ENCODE measurements around the gene PHGDH. TPM values are rescaled to one million over a fixed set of nuclear protein-coding genes. Genes with fewer than 3 reads are reported as not detected.

Gene PHGDH
- total RNA-seq (2021; ENCODE audit: unreplicated experiment) (82.0 TPM), Bru-seq, nascent RNA (percentile 53 among the genes with signal in this experiment), BruChase-seq, experiment 1, labeled RNA remaining after a 2-hour chase (percentile 44 among the genes with signal in this experiment), BruChase-seq, experiment 2, labeled RNA remaining after a 6-hour chase (percentile 50 among the genes with signal in this experiment)
- polyA plus RNA-seq (2012; ENCODE audit: insufficient read length): 249 TPM
- long read RNA-seq, transcript PHGDH-208 (12 exons, 2,096 nt): major isoform, 85 of 102 reads
- long read RNA-seq, partial matches to known transcripts: 7 of 102 reads
- long read RNA-seq, other reads (novel, unspliced or antisense): 4 of 102 reads

DNA sequence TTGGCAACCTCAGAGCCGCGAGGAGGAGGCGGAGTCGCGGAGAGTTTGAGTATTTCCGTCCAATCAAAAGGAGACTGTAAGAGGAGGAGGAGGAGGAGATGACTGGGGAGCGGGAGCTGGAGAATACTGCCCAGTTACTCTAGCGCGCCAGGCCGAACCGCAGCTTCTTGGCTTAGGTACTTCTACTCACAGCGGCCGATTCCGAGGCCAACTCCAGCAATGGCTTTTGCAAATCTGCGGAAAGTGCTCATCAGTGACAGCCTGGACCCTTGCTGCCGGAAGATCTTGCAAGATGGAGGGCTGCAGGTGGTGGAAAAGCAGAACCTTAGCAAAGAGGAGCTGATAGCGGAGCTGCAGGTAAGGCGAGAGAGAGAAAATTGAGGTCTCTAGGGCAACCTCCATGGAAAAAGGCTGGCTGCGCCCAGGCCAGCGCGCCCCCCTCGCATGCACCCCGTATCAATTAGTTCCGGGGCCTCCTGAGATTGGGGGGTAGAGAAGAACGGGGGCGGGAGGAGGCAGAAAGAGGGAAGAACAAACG lies at the start of gene PHGDH:
TSS of gene PHGDH (plus strand) at position 131 of the 538 bp plus-strand sequence. CDS start at position 220, 89 bp downstream.
- Histone ChIP-seq H3K4me1 (ENCODE audit: control insufficient read depth, insufficient read depth, low read length) (peaks cover 15% of the 10 kb centered on the region), H3K4me3 (ENCODE audit: low read depth in 2 of 2, low read length in 2 of 2) (peak within 1 kb of the TSS; percentile 64 to 96), H3K9me3 (ENCODE audit: control insufficient read depth, insufficient read depth, low read depth, low read length) (no peaks in the 10 kb centered on the region), H3K27me3 (ENCODE audit: control insufficient read depth, insufficient read depth, low read length) (peaks cover 8% of the 10 kb centered on the region; the same call in 1 of the 2 replicates), H3K27ac (ENCODE audit: low read length) (peak within 1 kb of the TSS; percentile 84), H3K36me3 (ENCODE audit: control insufficient read depth, insufficient read depth, low read length) (no peaks in the 10 kb centered on the region)
- DNase-seq (ENCODE audit: low read depth, low spot score) (no peak), ATAC-seq (peak; percentile 85)
- intact Hi-C loops (cut with micrococcal nuclease; ENCODE audit: unreplicated experiment) (no loop called here), in situ Hi-C loops (cut with HindIII; ENCODE audit: low pct_unique_long_range_greater_than_20kb, low sequenced_read_pairs) (no loop called here)
- no TSS peak for BruUV-seq (replicated peaks)
- ChIA-PET CTCF (interaction anchor here (0.6 to 1.2 kb wide), 2 partner anchors 37 to 131 kb away, joined by 3 read pairs; no protein-coding TSS in a partner anchor), POLR2A (interaction anchor here (0.5 kb wide), 1 partner anchor 28 kb away, joined by 18 read pairs; no protein-coding TSS in a partner anchor)
- TF ChIP-seq TCF7L2 (IDR thresholded peaks at IDR 0.05; ENCODE audit: low read depth, low read length): no peak
- TF ChIP-seq, protein P1, sequence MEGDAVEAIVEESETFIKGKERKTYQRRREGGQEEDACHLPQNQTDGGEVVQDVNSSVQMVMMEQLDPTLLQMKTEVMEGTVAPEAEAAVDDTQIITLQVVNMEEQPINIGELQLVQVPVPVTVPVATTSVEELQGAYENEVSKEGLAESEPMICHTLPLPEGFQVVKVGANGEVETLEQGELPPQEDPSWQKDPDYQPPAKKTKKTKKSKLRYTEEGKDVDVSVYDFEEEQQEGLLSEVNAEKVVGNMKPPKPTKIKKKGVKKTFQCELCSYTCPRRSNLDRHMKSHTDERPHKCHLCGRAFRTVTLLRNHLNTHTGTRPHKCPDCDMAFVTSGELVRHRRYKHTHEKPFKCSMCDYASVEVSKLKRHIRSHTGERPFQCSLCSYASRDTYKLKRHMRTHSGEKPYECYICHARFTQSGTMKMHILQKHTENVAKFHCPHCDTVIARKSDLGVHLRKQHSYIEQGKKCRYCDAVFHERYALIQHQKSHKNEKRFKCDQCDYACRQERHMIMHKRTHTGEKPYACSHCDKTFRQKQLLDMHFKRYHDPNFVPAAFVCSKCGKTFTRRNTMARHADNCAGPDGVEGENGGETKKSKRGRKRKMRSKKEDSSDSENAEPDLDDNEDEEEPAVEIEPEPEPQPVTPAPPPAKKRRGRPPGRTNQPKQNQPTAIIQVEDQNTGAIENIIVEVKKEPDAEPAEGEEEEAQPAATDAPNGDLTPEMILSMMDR (IDR thresholded peaks at IDR 0.05): no peak
- peak; percentile 74; the same call in 1 of the 2 replicates for TF ChIP-seq POLR2AphosphoS5 (IDR thresholded peaks at IDR 0.05; ENCODE audit: low read depth, low read length)

DNA sequence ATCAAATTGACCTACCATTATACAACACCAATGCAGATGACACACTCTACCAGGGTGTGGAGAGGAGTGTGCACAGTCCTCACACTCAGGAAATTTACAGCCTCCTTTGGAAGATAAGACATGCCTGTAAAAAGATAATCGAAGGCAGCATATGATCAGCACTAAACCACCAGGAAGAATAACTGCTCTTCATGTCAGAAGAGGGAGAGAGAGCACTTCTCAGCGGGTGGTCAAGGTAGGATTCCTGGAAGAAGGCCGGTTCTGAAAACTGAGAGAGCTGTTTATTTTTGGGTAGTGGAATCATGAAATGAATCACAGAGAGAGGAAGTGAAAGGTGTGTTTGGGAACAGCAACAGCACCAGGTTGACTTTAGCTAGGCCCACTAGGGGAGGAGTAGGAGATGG lies 49.7 kb upstream of the PHGDH start:
- DNase-seq (ENCODE audit: low read depth, low spot score): no peak
- H3K36me3 ChIP-seq (ENCODE audit: control insufficient read depth, insufficient read depth, low read length): no peaks in the 10 kb centered on the region
- no TSS peak for BruUV-seq (replicated peaks)
- H3K9me3 ChIP-seq (ENCODE audit: control insufficient read depth, insufficient read depth, low read depth, low read length): no peaks in the 10 kb centered on the region
- in situ Hi-C loops (cut with HindIII; ENCODE audit: low pct_unique_long_range_greater_than_20kb, low sequenced_read_pairs) (no loop called here), intact Hi-C loops (cut with micrococcal nuclease; ENCODE audit: unreplicated experiment) (no loop called here)
- TF ChIP-seq, protein P2, sequence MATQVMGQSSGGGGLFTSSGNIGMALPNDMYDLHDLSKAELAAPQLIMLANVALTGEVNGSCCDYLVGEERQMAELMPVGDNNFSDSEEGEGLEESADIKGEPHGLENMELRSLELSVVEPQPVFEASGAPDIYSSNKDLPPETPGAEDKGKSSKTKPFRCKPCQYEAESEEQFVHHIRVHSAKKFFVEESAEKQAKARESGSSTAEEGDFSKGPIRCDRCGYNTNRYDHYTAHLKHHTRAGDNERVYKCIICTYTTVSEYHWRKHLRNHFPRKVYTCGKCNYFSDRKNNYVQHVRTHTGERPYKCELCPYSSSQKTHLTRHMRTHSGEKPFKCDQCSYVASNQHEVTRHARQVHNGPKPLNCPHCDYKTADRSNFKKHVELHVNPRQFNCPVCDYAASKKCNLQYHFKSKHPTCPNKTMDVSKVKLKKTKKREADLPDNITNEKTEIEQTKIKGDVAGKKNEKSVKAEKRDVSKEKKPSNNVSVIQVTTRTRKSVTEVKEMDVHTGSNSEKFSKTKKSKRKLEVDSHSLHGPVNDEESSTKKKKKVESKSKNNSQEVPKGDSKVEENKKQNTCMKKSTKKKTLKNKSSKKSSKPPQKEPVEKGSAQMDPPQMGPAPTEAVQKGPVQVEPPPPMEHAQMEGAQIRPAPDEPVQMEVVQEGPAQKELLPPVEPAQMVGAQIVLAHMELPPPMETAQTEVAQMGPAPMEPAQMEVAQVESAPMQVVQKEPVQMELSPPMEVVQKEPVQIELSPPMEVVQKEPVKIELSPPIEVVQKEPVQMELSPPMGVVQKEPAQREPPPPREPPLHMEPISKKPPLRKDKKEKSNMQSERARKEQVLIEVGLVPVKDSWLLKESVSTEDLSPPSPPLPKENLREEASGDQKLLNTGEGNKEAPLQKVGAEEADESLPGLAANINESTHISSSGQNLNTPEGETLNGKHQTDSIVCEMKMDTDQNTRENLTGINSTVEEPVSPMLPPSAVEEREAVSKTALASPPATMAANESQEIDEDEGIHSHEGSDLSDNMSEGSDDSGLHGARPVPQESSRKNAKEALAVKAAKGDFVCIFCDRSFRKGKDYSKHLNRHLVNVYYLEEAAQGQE (IDR thresholded peaks at IDR 0.05; ENCODE audit: insufficient read depth in 1 of 2, low read depth in 2 of 2, low read length in 1 of 2): no peak
- TF ChIP-seq TCF7L2 (IDR thresholded peaks at IDR 0.05; ENCODE audit: low read depth, low read length): no peak
- no peak for TF ChIP-seq POLR2AphosphoS5 (IDR thresholded peaks at IDR 0.05; ENCODE audit: low read depth, low read length)
- TF ChIP-seq SIN3A (IDR thresholded peaks at IDR 0.05; ENCODE audit: borderline replicate concordance, insufficient read depth, low read depth, low read length): no peak
- TF ChIP-seq, protein P1 (IDR thresholded peaks at IDR 0.05): no peak
- ATAC-seq: no peak
- ChIA-PET CTCF (interaction anchor here (0.5 kb wide), 1 partner anchor 49 kb away, joined by 11 read pairs; no protein-coding TSS in a partner anchor), POLR2A (no interaction called here)
- no peak overlapping the region for H3K4me3 ChIP-seq (ENCODE audit: low read depth in 2 of 2, low read length in 2 of 2)
- H3K27ac ChIP-seq (ENCODE audit: low read length): no peak overlapping the region
- no peaks in the 10 kb centered on the region for H3K4me1 ChIP-seq (ENCODE audit: control insufficient read depth, insufficient read depth, low read length)
- H3K27me3 ChIP-seq (ENCODE audit: control insufficient read depth, insufficient read depth, low read length): peaks cover 18% of the 10 kb centered on the region; the same call in 1 of the 2 replicates
